NCI-H2196 (cell line): Measurements from ENCODE around the gene DUSP3.

Experiments
- DNase-seq: peaks from one replicate; lab custom pipeline; 2025; ENCODE audit not compliant: unreplicated experiment; lab: John Stamatoyannopoulos, UW

The DUSP3 gene

DNA sequence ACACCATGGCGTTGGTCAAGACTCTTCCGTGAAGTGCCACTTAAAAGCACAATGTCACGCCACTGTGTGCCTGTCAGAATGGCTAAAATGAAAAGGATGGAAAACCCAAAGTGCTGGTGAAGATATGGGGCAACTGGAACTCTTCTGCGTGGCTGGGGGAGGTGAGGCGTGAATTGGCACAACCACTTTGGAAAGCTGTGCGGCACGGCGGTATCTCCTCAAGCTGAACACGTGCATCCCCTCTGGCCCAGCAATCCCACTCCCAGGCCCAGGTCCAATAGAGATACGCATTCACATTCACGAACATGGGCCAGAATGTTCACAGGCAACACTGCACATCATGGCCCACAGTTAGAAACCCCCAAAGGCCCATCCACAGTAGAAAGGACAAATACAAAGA, 8.9 kb downstream of the DUSP3 start:
- DNase-seq, result no peak

- no peak for DNase-seq
These were observed 9.4 kb downstream of the DUSP3 start for GRCh38 chr17:43769426-43769825.

DNA sequence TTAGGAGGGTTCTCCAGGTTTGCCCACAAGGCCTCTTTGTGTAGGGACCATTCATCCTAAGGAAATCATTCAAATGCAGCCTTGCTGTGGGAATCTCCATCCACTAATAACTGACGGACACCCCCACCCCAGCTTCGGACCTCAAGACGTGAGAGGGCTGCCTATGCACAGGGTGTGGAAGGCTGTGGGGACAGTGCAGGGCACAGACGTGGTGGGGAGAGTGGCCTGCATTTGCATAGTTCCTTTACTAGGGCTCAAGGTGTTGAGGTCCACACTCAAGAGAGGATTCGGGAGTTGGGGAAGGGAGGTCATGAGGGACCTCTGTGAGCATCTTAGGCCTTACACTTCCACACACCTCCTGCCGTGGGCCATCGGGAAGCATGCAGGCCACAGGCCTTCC, 9.8 kb downstream of the DUSP3 start:
- DNase-seq, result no peak

DNA sequence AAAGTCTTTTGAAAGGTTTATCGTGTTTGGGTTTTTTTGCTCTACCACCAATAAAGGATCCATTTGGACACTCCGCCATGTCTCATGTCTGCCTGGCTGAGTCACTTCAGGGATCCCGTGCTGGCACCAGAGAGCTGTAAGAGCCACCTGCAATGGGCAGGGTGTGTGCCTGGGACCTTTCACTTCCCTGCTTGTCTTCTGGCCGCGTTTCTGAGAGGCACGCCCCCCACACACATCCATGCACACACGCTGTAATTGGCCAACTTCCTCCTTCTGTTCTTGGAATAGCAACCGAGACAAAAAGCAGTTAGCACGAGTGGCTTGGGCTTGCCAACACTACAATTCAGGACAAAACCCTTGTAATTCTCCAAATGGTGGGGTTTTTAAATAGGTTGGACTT, 10.4 kb downstream of the DUSP3 start:
- DNase-seq, result no peak

- no peak for DNase-seq
These were observed 11.1 kb downstream of the DUSP3 start for GRCh38 chr17:43767713-43768059.

DNA sequence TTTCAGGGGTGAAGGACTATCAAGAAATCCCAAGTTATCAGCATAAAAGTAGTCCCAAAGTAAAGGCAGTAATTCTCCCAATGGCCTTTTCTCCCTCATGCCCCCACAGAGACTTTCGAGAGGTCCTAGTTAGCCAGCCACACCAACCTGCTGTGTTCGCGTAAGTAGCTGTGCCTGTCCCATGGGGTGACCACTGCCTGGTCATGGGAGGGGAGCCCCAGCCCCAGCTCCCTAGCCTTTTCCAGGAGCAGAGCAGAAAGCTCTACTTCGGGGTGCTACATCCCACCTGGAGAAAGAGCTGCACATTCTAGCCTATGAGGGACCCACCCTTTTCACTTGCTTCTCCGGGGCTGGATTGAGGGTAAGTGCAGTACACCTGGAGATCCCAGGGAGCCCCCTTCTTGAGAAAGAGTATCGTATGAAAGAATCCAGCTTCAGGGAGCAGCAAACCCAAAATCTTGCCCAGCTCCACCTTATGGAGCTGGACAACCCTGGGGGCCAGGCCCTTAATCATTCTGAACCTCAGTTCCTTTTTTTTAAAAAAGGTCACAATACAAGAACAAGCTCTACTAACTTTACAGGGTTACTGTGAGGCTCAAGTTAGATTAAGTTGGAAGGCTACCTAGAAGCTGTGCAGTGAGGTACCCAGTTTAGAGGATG, 11.6 kb downstream of the DUSP3 start:
- DNase-seq, result no peak

- DNase-seq, result peak; percentile 82
These were observed 12.2 kb downstream of the DUSP3 start for GRCh38 chr17:43766413-43767052.

GRCh38 chr17:43760254-43760852, 18.4 kb downstream of the DUSP3 start:
- peak; percentile 90 for DNase-seq

DNA sequence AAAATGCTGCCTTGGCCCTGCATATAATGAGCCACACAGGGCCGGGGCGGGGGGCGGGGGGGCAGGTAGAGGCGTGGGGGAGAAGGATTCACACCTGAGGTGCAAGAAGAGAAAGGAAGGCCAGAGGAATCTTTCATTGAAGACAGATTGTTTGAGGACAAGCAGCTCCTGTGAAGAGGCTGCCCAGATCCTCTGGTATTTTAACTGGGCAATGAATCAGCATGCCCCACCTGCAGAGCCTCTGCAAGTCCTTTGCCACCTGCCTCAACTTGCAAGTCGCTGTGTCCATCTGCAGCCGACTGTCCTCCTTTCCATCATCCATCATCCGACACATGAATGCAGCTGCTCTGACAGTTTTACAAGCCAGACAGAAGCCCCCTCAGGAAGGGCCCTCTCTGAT, 18.9 kb downstream of the DUSP3 start:
- DNase-seq, result no peak

DNA sequence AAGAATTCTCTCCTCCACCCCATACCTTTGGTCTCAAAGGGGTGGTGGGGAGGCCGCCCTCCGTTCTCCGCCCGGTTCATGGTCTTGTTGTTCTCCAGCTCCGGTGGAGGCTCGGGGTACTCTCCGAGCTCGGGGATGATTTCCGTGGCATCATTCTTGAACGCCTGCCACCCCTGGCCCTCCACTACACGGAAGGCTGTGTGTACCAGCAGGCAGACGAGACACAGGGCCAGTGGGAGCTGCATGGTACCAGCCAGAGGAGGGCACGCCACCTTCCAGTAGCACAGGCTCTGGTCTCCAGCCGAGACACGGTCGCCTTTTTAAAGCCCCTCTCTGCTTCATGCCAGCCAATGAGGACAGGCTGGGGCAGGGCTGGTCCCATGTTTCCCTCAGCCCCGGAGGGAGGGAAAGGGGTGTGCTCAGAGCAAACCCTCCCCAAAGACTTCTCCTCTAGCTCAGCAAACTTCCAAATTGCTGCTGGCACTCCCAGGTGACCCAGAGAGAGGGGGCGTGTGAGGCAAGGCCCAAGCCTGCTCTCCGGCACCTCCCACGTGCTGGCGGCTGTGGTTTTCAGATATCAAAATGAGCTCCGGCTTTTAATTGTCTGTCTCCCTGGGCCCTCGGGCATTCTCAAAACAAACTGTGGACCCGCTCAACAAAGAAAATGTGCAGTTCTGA, 20.1 kb downstream of the DUSP3 start, which contains the start of gene SOST:
Gene SOST, minus strand, starts transcription at position 295 of the 678 bp plus-strand sequence. Its CDS starts 50 bp downstream, at position 245.
- no peak for DNase-seq

DNA sequence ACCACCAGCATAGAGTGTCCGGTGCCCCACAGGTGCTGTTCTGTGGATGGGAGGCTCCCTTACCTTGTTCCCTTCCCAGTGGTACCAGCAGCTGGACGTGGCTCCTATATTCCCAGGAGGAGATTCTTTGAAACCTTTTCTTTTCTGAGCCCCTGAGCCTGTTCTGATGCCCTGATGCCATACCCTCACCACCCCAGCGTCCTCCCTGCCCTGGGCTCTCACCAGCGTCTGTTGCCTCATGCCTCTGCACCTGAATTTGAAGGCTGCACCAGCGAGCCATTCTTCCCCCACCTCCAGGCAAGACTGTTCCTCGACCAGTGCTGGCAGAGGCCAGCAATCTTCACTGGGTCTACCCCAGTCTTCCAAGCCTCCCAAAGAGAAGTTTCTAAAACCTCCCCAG, 20.7 kb downstream of the DUSP3 start:
- DNase-seq, result no peak

GRCh38 chr17:43757171-43757660, 21.6 kb downstream of the DUSP3 start:
- no peak for DNase-seq

GRCh38 chr17:43756201-43756600, 22.6 kb downstream of the DUSP3 start:
- DNase-seq, result no peak

DNA sequence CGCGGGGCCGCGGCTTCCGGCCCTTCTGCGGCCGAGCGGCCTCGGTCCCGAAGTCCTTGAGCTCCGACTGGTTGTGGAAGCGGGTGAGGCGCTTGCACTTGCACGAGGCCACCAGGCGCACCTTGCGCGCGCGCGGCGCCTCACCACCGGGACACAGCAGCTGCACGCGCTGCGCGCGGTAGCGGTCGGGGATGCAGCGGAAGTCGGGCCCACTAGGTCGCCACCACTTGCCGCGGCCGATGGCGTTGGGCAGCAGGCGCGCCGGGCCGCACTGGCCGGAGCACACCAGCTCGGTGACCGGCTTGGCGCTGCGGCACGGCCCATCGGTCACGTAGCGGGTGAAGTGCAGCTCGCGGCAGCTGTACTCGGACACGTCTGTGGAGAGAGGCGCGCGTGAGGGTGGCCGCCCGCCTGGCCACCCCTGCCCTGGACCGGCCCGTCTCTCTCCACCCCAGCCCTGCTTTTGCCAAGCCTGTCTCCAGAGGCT, 23.3 kb downstream of the DUSP3 start:
- peak; percentile 42 for DNase-seq

DNA sequence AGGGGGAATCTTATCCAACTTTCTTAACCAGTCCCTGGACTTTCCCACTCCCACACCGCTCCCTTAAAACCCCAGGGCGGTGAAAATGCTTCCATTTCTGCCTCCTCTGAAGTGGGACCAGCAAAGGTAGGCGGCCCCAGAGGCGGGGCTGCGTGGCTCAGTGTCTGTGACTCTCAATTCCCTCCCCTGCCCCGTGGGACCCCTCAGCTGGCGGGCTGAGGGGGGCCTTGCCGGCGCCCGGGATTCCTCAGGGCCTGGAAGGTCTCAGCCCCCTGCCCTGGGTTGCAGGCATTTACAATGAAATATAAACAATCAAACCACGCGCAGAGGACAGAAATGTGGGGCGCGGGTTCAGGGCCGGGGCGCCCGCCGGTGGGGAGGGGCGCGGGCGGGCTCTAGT, 23.8 kb downstream of the DUSP3 start:
- DNase-seq, result no peak

DNA sequence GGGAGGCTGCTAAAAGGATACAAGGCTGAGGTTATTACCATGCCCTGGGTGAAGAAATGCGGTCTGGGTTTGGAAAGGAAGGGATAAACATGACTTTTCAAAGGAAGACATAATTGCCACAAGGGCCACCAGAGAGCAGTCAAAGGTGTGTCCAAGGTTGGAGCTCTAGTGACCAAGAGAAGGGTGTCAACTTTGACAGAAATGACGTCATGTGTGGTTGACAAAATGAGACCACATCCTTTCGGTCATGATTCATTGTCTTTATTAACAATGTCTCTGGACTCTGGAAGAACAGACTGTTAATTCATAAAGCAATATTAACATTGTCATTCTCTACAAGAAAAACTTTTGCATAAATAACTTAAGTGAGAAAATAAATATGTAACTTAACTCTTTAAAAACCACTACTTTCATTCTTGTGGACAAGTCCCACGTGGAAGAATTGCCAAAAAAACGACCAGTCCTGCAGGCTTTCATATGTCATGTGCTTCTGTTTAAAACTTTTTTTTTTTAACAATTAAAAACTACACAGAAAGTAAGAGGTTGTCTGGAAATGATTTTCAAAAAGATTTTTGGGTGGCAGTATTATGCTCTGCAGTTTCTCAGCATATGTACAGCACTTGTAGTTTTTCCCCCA, 25.2 kb downstream of the DUSP3 start:
- no peak for DNase-seq

DNA sequence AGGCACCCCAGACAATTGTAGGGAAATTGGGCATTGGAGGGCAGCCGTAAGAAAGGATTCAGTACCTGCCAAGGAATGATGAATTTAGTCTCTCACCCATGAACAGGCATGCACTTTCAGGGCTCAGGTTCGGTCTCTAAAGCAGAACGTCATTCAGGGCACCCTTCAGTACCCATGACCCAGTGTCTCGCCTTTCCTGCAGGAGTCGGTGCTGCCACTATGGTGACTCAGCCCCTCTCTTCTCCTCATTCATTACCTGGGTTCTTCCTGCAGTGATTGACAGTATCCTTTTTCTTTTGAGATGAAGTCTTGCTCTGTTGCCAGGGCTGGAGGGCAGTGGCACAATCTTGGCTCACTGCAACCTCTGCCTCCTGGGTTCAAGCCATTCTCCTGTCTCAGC, 28.6 kb downstream of the DUSP3 start:
- DNase-seq, result no peak

- DNase-seq, result no peak
These were observed 33.2 kb downstream of the DUSP3 start for GRCh38 chr17:43745541-43745940.

DNA sequence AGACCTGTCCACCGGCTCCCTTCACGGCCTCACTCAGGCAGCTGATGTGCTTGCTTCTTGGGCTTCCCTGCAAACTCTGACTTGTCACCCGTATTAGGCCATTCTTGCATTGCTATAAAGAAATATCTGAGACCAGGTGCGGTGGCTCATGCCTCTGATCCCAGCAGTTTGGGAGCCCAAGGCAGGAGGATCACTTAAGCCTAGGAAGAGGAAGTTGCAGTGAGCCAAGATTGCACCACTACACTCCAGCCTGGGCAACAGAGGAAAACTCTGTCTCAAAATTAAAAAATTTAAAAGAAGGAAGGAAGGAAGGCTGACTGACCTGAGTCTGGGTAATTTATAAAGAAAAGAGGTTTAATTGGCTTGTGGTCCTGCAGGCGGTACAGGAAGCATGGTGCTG, 37.1 kb downstream of the DUSP3 start:
- DNase-seq, result no peak

DNA sequence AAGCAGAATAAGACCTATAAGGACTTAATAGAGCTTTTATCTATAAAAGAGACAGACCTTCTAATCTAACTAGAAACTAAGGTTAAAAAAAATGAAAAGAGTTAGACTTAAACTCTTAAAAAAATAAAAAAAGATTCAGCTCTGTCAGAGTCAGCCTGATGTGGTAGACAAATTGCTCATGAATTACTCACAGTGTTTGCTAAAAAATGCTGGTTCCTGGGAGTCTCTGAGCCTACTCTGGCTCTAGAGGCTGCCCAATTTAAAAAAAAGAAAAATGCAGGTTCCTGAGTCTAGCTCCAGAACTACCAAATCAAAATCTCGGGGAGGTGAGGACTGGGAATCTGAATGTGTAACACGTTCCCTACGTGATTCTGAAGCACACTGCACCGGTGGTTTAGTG, 38.2 kb downstream of the DUSP3 start:
- no peak for DNase-seq

DNA sequence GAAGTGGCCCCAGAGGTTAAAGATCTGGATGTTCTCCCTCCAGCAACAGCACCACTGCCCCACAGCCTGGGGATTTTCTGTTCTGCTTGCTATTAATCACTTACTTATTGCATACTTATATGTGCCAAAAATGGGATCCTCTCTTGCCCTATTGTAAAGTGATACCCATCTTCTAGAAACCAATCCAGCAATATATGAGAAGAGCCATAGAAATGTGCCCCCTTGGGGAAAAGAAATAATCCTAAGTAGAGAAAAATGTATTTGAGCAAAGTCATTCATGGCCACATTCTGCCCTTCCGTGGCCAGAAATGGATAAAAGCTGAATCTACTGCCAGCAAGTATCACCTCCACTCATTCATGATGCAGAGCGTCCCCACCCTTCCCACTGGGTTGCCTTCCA, 41.1 kb downstream of the DUSP3 start:
- no peak for DNase-seq
